CD4-positive, alpha-beta T cell treated with Interleukin-6 for 4 hours (primary cell): ENCODE data around the gene ADAM17.
A peak's percentile ranks its signal among the peaks of the same experiment; 100 is the strongest.
"Not testable (repeated sequence)": the region's sequence is repeated elsewhere in the genome, so short reads cannot be mapped to it uniquely, and the experiment has no call there.

Source experiments
- DNase-seq: peaks from one replicate; pipeline ENCODE4 v3.0.0-alpha.2; 2020; ENCODE audit warnings: mixed read lengths

ADAM17 gene

DNA sequence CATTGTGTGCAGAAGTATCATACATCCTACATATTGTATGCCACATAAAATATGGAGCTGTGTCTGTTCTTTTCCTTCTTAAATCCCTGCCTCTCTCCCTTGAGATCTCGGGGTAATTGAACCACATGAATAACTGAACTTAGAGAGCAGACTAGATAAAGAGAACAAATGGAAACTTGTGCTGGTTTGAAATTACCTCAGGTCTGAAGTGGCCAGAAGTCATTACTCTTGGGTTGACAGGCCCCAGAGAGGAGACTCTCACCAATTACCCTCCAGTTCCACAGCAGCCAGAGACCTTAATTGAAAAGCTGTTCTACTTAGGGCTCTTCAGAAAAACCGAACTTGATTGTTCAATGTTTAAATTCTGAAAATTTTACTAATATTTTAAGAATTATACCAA is 5.0 kb upstream of the ADAM17 start:
- no peak for DNase-seq

DNA sequence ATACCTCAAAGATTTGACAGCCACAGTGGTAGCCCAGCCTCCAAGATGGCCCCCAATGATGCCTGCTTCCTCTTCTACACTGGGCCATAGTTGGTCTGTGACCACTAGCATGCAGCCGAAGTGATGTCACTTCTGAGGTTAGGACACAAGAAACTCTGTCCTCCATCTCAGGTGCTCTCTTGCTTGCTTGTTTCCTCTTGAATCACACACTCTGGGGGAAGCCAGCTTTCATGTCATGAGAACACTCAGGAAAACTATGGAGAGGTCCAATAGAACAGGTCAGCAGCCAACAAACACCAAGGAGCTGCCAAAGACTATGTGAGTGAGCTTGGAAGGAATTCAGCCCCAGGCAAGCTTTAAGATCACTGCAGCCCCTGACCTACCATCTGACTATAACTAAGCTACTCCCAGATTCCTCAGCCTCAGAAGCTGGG is 3.3 kb upstream of the ADAM17 start:
- no peak for DNase-seq

DNA sequence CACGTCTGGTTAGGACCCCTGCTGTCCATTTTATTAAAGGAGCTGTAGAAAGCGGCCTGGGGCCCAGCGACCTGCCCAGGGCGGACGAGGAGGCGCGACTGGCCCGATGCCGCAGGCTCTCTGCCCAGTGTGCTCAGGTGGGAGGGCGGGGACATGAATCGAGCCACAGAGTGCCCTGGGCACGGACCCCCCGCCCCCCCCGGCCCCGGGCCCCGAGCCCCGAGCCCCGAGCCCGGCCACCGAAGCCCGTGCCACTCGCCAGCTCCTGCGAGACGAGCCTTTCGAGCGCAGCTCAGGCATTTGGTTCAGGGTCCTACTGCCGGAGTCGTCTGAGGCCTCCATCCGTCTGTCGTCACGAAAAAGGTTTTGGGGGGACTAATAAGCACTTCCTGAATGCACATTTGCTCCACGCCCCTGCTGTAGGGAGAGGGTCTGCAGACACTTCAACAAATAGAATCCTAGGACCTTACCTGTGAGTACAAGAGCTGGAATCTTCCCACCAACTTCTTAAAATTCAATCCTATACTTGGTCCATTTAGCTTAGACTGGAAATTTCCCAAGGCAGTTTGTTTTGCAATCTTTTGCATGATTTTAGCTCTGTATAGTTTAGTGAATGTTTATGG is 602 bp upstream of the ADAM17 start:
- no peak for DNase-seq

DNA sequence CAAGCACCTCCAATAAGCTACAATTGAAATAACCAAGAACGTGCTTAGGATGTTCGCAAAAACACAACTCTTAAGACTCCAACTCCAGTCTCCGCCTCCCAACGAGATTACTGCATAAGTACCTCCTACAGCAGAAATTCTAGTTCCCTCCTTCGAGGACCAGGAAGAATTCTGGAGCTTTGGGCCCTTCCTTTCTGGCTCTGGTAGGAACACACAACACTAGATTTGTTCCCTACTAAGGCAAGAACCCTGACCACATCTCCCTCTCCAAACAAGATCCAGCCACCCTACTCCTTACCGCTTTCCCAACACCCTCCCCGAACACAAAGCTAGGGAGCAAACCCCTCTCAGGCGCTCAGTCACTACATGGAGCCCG is 721 bp downstream of the ADAM17 start:
- peak; percentile 17 for DNase-seq

DNA sequence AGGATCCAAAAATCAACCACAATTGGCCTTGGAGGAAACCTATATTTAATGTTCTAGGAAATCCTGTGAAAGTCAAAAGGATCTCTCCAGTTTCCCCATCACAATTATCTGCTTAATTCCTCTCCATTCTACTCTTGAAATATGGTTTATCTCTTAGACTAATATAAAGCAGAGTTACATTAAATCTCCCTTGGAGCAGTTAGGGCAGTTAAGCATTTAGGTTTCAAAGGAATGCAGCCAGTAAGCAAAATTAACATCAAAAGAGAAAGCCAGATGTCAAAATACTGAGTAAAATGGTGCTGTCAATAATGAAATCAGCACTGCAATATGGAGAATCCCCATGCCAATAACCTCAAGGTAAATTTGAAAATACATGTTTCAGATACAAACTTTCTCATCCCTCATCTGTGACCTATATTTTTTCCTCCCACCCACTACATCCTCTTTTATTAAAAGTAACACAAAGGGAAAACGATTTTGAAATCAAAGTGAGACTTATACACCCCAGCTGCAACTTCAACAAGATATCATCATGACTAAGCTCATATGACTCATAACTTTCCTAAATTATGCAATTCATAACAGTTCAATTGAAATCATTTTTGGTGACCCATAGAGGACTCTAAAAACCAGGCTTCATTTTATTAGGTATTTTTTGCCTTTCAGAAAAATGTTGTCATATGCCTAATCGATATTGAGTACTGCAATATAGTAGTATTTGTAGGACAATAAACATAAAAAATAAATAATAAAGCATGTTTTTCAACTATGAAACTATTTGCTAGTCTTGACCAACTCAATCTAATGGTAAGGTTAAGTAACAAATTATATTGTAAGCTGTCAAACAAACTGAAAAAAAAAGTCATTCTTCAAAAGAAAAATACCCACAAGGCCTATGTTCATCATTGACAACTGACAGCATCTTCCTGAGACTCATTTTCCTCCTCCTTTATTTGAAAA is 3.1 kb downstream of the ADAM17 start:
- no peak for DNase-seq

DNA sequence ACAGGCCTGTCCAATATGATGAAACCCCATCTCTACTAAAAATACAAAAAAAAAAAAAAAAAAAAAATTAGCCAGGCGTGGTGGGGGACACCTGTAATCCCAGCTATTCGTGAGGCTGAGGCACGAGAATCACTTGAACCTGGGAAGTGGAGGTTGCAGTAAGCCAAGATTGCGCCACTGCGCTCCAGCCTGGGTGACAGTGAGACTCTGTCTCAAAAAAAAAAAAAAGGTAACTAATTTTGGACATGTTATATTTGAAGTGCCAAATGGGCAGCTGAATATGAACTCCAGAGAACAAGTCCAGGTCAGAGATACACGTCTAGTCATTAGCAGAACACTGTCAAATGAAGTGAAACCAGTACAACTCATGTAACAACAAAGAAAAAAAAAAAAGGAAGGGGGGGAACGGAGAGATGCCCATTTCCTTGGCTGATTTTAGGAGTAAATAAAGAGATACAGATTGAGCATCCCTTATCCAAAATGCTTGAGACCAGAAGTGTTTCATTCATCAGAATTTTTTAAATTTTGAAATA is 4.7 kb downstream of the ADAM17 start:
- not testable (repeated sequence) for DNase-seq

DNA sequence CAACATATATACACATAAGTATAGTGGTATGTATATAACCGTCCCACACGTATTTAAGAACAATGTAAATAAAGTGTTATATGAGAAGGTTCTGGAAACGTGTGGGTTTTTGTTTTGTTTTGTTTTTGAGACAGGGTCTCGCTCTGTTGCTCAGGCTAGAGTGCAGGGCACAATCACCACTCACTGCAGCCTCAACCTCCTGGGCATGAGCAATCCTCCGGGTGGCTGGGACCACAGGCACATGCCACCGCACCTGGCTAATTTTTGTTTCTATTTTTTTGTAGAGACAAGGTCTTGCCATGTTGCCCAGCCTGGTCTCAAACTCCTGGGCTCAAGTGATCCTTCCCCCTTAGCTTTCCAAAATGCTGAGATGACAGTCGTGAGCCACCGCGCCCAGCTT is 6.2 kb downstream of the ADAM17 start:
- no peak for DNase-seq

DNA sequence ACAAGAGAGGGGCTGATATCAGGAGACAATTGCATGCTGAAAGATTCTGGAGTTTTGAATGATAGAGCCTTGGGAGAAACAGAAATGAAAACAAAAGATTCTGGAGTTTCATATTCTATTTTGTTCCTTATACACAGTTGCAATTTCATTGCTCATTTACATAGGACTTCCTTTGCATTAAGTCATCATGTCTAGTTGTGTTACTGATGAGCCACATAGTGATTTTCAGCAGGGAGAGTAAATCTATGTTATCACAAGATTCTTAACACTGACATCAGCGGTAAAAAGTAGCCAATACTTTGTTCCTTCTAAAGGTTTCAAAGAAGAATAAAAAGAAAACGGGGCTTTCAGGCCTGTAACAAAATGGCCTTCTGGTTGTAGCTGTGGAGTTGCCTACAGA is 7.1 kb downstream of the ADAM17 start:
- DNase-seq, result no peak

DNA sequence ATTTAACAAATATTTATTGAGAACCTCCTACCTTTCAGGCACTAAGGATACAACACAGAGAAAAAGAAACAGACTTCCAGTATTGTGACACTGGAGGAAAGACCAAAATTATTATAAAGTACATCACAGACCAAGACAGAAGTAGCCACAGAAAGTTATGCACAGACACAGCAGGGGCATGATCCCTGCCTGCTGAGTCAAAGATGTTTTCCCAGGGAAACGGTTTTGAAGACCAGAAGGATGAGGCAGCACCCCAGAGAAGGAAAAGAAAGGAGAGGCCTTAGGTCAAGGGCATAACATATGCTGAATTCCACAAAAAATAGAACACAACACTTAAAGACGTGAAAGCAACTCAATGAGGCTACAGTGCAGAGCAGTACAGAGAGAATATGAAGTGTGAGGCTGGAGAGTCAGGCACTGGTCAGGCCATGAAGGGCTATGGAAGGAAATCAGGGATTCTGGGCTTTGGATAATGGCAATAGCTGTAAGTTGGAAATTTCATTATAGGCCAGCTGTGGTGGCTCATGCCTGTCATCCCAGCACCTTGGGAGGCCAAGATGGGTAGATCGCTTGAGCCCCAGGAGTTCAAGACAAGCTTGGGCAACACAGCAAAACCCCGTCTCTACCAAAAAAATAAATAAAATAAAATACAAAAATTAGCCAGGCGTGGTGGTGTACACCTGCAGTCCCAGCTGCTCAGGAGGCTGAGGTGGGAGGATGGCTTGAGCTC is 8.2 kb downstream of the ADAM17 start:
- DNase-seq, result no peak

DNA sequence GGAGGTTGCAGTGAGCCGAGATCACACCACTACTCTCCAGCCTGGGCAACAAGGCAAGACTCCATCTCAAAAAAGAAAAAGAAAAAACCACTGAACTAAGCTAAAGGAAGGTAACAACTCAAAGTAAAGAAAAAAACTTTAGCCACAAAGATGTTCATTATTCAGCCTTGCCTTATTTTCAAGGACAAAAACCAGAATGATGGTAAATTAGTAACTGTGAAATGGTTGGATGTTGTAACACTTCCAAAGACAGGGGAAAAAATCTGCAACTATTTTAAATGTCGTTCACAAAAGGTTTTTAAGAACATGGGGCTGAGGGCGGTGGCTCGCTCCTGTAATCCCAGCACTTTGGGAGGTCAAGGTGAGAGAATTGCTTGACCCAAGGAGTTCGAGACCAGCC is 10.1 kb downstream of the ADAM17 start:
- no peak for DNase-seq

DNA sequence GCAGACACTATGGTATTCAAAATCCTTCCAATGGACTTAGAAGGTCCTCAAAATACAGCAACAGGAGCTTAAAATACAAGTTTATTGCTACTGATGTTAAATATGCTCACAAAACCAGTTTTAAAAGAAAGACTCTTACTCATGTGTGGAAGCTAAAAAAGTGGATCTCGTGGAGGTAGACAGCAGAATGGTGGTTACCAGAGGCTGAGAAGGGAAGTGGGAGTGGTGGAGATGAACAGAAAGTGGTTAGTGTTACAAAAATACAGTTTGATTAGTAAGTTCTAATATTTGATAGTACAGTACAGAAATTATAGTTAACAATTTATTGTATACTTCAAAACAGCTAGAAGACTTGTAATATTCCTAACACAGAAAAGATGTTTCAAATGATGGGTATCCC is 12.1 kb downstream of the ADAM17 start:
- no peak for DNase-seq

DNA sequence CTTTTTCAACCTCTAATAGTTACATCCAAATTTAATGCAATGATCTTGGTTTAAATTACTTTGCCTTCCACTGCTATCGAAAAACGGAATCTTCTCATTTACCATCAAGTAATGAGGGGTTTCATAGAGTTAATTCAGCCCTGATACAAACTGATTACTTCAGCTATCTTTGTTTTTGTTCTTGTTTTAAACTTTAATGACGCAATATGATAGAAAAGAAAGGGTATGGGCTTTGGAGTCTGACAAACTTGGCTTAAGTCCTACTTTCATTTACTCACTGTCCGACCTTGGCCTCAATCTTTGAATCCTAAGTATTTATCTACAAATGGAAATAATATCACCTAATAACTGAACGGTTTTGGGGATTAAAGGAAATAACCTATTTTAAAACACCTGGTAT is 16.1 kb downstream of the ADAM17 start:
- DNase-seq, result no peak

DNA sequence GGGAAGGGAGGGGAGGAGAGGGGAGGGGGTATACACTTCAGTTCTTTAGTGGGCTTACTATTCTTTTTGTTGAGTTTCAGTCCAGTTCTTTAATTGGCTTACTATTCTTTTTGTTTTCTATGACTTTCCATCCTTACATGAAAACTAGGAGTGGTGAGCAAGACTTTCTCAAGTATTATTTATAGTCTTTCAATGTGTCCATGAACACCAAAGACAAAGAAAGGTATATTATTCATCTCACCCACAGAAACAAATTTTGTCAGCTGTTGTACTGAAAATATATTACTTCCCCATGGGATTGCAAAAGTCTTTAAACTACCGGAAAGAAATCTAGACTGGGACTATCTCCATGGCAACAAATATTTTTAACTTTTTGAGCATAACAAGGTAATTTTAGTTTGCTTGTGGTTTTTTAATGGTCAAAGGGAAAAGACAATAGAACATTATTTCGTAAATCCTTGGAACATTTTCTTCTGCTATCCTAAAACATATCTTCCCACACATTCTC is 17.6 kb downstream of the ADAM17 start:
- no peak for DNase-seq

DNA sequence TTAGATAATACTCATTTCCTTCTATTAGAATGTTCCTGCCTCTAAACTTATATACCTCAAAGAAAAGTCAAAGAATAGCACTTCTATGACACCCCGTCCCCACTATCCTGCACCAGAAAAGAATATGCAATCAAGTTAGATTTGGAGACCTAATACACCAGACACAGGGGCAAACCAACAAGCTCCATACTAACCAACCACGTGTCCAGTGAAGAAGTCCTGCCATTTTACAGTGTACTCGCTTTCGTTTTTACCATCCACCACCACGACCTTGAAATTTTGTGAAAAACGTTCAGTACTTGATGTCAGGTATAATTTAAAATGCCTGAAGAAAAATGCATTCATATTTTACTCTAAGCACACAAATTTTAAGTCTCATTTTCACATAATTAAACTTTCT is 19.1 kb downstream of the ADAM17 start:
- no peak for DNase-seq

DNA sequence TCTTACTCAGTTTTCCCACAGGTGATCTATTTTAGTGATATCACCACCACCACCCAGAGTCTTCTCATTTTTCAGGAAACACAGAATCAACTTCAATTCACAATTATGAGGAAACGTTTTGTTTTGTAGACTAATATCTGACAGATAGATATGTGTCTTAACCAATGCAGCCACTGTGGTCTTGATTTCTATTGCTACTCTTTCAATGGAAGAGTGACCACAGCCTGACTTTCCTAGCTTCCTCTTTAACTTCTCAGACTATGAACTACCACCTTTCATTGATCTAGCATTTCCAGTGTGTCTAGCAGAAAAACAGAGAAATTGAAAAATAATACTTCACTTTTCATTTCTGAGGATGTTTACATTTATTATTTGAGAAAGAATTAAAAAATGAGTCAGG is 20.5 kb downstream of the ADAM17 start:
- DNase-seq, result no peak

DNA sequence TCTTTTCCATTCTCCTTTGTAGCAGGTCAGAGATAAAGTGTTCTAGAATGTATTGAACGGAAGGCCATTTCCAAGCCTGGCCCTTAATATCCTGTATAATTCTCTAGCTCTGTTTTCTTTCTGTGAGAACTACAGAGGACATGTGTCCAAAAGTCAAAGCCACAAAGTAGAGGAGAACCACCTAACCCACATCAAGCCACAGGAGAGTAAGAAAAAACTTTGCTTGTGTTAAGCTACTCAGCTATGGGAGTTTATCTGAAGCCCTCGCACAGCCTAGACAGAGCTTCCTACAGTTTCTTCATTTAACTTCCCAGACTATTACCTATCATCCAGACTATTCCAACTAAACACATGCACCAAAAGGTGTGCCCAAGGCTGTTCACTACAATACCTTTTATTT is 22.0 kb downstream of the ADAM17 start:
- no peak for DNase-seq

DNA sequence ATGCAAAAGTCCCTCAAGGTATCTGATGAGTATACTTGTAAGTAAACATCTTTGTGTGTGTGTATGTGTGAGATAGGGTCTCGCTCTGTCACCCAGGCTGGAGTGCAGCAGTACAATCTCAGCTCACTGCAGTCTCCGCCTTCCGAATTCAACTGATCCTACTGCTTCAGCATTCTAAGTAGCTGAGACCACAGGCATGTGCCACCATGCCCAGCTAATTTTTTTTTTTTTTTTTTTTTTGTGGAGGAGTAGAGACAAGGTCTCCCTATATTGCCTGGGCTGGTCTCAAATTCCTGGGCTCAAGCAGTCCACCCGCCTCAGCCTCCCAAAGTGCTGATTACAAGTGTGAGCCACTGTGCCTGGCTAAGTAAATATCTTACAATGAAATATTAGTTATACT is 23.2 kb downstream of the ADAM17 start:
- DNase-seq, result no peak

DNA sequence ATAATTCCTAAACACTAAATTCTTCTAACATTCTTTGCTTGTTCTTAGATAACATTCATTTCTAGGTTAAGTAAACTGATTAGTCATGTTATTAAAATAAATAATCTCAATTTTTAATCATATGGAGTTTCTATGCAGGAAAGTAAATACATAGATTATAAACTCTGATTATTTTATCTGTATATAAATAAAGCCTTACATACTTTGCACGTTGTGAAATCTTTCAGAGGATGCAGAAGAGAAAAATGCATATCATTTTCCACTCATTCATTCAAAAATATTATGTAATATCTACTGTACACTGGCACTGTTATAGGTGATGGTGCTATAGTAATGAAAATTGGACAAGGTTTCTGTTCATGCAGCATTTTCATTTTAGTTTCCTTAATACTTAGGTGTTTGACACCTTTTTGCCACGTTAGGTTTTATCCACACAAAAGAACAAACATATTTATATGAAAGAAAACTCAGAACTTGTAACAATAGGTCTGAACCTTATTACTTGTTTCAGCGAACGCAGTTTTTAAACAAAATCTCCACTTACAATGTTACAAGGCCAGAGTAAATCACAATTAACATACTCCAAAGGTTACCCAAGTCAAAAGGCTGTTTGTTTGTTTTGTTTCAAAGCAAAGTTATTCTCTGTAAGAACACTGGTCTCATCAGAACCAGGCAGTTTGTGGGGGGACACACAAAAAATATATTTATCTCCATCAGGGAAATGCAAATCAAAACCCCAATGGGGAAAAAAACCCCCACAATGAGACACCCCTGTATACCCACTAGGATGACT is 27.4 kb downstream of the ADAM17 start:
- DNase-seq, result no peak

DNA sequence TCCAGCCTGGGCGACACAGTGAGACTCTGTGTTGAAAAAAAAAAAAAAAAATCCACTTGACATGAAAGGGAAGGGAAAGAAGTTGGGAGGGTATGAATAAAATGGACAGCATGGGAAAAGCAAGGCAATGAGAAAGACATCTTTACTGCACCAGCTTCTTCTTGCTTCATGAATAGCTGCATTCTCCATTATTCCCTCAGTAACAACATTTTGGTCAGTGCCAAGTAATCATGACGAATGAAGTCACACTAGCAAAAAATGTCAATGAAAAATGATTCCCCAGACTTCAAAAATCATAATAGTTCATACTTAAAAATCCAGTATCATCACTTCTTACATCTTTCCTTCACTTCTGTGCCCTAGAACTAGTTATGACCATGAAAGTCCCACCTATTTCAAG is 30.4 kb downstream of the ADAM17 start:
- no peak for DNase-seq

DNA sequence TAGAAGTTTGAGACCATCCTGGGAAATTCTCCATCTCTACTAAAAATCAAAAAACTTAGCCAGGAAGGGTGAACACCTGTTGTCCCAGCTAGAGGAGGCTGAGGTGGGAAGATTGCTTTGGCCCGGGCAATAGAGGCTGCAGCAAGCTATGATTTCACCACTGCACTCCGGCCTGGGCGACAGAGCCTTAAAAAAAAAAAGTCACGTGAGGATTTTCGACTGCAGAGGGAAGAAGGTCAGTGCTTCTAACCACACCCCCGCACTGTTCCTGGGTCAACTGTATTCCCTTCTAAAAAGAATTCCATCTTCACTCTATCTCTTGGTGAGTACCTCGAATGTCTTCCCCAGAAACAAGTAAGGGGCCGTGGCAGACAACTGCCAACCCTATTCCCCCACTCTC is 31.3 kb downstream of the ADAM17 start:
- DNase-seq, result no peak

DNA sequence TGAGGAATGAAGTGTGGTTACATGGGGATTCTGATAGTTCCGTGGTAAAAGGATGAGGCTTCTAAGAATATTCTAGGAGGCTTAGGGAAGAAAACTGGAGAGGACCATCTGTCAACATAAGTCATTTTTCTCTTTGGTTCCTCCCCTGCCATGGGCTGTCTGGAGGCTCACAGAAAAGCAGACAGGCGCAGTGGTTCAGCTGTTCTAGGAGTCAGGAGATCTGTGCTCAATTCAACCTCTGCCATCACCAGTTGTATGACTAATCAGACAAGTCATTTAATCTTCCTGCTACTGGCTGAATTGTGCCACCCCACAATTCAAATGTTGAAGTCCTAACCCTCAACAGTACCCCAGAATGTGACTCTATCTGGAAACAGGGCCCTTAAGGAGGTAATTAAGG is 36.4 kb downstream of the ADAM17 start:
- DNase-seq, result no peak

DNA sequence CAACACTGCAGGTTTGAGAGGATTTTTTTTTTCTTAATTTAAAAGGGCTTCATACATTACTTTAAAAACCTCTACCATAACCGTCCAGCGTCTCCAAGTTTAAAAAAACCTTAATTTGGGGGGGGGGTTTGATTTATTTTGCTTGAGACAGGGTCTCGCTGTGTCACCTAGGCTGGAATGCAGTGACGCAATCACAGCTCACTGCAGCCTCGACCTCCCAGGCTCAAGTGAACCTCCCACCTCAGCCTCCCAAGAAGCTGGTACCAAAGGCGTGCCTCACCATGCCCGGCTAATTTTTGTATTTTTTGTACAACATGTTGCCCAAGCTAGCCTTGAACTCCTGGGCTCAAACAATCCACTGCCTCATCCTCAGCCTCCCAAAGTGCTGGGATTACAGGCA is 36.9 kb downstream of the ADAM17 start:
- no peak for DNase-seq

DNA sequence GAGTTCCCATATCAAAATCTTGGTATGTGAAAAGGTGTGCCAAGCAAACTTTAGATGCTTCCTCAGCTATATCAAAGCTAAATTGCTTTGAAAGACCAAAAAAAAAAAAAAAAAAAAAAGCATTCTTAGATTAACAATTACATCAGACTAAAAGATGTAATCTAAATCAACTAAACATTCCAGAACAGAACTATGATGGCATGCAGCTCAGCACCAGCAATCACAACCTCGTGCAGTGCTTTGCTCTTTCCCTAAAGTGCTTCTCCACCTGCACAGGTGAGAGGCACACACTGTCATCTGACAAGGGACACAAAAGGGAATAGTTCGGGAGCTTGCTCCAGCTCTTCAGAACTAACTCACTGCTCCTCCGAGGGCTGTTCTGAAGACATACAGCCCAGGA is 37.5 kb downstream of the ADAM17 start:
- DNase-seq, result no peak
